ENCODE data around the gene CRYAA.
A peak's percentile ranks its signal among the peaks of the same experiment; 100 is the strongest.
"Not testable (repeated sequence)": the region's sequence is repeated elsewhere in the genome, so short reads cannot be mapped to it uniquely, and the experiment has no call there.

CRYAA gene

DNA sequence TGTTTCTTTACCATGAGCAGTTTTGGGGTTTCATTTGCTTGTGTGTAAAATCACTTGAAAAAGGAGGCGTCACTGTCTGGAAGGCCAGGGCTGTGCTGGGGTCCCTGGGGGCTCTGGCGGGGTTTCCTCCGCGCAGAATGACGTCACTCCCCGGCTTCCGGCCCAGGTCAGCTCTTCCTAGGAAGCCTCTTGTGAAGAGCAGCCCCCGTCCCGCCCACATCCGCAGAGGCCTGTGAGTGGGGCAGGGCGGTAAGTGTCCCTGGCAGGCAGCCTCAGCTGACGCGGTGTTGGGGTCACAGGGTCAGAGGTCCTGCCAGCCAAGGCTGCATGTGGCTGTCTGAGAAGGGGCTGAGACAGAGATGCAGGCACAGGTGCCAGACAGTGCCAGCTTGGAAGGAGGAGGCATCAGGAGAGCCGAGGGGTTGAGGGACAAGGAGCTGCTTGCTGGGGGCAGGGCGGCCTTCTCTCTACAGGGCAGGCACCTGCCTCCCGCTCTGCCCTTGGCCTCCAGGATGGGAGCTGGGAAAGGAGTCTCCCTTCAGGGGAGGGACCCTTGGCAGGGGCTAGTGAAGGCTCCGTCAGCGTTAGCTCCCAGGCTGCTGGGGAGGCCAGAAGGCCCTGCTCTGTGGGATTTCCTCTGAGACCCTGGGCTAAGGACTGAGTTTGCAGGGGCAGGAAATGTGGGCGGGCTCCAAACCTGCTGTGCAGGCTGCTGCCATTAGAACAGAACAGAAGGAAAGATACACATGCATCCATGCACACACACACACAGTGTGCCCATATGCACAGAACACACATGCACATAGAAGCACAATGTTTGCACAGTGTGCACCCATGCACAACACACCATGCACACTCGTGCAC lies 8.5 kb downstream of the CRYAA start:
- DNase-seq, result not testable (repeated sequence)

DNA sequence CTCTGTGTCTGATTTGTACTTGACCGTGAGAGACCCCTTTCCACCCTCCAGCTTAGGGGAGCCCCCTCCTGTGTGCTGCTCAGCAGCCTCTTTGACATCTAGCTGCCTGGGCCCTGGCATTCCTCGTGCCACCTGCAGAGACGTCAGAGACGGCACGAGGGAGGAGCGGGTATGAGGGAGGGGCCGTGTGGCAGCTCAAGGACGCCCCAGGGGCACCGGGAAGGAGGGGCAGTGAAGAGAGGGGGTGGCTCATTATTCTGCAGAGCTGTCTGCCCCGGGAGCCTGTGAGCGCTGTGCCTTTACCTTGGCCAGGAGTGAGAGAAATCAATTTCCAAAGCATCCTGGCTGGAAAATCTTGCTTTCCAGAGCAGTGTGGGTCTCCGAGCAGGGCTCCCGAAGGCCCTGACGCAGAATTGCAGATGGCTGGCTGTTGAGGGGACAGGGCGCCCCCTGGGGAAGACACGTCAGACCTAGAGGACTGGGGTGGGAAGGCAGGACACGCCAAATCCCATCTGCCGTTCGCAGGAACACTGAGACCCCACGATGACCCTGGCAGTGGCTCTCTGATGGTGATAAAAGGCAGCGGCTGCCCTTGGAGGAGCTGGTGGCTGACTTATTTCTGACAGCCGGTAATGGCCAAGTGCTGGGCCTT lies 9.5 kb downstream of the CRYAA start:
- not testable (repeated sequence) for DNase-seq

- not testable (repeated sequence) for DNase-seq
Measured at GRCh38 chr21:43181033-43181432, 12.2 kb downstream of the CRYAA start.

DNA sequence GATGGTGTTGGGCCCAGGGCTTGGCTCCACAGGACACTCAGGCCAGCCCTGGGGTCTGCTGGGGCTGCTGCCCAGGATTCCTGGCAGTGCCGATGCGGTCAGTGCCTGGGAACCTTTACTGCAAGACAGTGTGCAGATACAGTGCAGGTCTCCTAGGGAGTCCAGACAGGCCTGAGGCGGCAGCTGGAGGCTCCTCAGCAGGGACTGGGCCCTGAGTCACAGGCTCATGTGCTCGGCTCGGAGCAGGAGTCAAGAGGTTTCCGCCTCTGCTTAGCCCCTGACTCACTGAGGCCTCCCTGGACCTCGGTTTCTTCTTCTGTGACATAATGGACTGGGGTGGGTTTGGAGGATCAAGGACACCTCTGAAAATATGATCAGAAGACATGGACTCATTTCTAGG lies 18.5 kb downstream of the CRYAA start:
- DNase-seq, result not testable (repeated sequence)

- DNase-seq, result no peak
Measured at GRCh38 chr21:43187715-43188114, 18.9 kb downstream of the CRYAA start.

GRCh38 chr21:43188181-43188580 lies 19.4 kb downstream of the CRYAA start:
- no peak for DNase-seq

GRCh38 chr21:43188592-43189210 lies 19.9 kb downstream of the CRYAA start:
- peak; percentile 72 for DNase-seq

- no peak for DNase-seq
Measured at GRCh38 chr21:43189936-43190335, 21.1 kb downstream of the CRYAA start.

GRCh38 chr21:43190544-43190943 lies 21.7 kb downstream of the CRYAA start:
- DNase-seq, result no peak

- no peak for DNase-seq
Measured at GRCh38 chr21:43190951-43191350, 22.1 kb downstream of the CRYAA start.

GRCh38 chr21:43191521-43191920 lies 22.7 kb downstream of the CRYAA start:
- no peak for DNase-seq

DNA sequence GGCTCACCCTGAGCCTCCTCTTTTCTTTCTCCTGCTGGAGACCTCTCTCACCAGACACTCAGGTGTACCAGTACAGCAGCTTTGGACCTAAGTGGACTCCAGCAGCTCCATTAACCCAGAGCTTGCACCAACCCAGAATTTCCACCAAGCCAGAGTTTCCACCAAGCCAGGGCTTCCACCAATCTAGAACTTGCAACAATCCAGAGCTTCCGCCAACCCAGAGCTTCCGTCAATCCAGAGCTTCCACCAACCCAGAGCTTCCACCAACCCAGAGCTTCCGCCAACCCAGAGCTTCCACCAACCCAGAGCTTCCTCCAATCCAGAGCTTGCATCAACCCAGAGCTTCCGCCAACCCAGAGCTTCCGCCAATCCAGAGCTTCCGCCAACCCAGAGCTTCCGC lies 23.2 kb downstream of the CRYAA start:
- no peak for DNase-seq

- DNase-seq, result no peak
Measured at GRCh38 chr21:43192501-43193081, 23.8 kb downstream of the CRYAA start.

DNA sequence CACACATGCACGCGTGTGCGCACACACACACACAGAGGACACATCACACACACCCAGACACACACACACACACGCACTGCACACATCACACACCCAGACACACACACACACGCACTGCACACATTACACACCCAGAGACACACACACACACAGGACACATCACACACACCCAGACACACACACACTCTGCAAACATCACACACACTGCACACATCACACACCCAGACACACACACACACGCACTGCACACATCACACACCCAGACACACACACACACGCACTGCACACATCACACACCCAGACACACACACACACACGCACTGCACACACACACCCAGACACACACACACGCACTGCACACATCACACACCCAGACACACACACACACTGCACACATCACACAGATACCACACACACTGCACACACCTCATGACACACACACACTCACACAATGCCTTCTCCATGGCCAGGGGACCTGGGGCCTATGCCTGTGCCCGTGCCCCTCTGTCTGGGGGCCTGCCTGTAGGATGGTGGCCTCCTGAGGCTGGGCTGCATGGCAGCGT lies 24.4 kb downstream of the CRYAA start:
- no peak for DNase-seq

DNA sequence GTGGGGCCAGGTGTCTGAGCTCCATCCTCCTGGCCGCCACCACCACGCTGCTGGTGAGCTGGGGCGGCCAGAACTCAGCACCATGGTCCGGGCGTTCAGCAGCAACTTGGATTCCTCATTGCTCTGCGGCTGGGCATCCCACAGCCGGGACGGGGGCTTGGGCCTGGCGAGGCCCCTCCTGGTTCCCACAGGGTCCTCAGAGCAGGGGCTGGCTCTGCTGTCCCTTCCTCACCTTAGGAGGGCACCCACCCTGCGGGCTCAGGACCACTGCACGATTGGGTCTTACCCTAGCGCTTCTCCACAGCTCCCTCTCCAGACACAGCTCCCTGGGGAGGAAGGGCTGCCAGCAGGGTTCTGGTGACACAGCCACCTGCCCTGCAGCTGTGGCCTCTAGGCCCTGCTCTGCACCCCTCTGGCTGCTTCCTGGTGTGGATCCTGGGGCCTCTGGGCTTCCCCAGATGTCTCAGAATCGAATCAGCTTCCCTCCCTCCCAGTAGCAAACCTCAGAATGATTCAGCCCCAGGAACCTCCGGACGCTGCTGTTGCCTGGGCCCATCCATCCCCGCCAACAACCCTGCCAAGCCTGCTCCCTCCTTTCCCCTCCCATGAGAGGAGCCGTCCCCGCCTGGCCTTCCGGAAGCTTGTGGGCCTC lies 25.0 kb downstream of the CRYAA start:
- DNase-seq, result peak; percentile 26

GRCh38 chr21:43194303-43195120 lies 25.7 kb downstream of the CRYAA start:
- no peak for DNase-seq

- no peak for DNase-seq
Measured at GRCh38 chr21:43195121-43196021, 26.6 kb downstream of the CRYAA start.

DNA sequence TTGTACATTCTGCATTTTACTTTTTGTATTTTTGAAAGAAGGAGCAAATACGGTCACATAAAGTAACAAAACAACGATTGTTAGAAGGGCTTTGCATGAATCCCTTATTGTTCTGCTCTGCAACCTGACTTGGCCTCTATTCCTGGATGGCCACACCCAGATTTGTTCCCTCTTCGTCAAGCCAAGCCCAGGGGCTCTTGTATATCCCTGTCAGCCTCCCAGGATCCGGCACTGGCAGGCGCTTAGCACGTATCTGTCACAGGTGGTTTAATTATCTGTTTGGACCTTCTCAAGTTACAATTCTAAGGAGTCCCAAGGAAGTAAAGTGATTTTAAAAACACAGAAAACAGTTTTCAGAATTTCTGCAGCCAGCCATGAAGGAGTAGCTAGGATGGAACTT lies 28.0 kb downstream of the CRYAA start:
- DNase-seq, result no peak

DNA sequence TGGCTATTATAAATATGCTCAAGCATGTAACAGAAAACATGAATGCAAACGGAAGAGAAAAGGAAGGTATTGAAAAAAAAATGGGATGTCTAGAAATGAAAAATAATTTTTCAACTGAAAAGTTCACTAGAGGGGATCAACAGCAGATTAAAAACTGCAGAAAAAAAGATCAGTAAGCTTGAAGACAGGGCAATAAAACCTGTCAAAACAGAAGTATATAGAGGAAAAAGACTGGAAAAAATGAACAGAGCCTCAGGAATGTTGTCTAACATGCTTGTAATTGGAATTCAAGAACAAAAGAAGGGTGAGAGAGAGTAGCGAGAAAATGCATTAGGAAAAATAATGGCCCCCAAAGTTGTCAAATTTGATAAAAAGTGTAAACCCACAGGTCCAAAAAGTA lies 29.6 kb downstream of the CRYAA start:
- DNase-seq, result no peak

DNA sequence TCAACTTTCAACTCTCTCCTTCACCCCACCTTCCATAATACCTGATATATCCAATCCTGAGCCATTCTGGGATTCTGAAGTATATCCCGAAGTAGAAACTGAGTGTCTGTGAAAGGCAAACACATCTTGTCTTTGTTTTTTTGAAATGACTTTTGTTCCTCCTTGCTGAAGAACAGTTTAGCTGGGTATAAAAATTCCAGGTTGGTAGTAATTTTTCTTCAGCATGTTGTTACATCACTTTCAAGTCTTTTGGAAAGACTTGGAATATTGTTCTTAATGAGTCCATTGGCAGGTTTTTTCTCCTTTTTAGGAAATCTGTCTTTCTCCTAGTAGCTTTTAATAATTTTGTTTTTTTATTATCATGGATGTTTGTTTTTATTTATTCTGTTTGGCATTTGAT lies 32.7 kb downstream of the CRYAA start:
- no peak for DNase-seq

DNA sequence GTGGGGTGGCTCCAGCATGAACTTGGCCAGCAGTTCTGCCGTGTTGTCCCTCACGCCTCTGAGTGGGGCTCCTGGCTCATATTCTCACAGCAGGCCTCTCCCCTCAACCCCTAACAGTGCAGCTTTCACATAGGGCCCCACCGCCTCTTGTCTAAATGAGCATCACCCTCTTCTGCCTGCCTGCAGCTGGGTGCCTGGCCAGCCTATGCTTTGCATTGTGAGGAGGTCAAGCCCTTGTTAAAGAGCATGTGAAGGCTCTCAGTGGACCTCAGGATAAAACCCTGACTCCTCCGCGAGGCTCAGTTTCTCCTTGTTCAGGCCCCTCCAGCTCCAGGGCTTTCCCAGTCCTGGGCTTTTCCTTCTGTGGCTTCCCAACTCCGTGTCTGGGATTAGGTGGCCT lies 34.8 kb downstream of the CRYAA start:
- DNase-seq, result no peak
